Thoracic aorta endothelial cell (primary cell): ENCODE measurements around the gene MOV10L1. TPM values are rescaled to one million over a fixed set of nuclear protein-coding genes. Genes with fewer than 3 reads are reported as not detected.

Experiments used
- total RNA-seq: library from RNA; depleted of rRNA; stranded (reverse); fragments of >200 nt; gene quantifications from 2 replicates; pipeline ENCODE4 v1.2.3, GENCODE V29; 2012

Gene MOV10L1
- total RNA-seq, result 20.2 and 44.9 TPM in 2 replicates

GRCh38 chr22:50089682-50090411, at the start of gene MOV10L1:
Gene MOV10L1 (plus strand): TSS chr22:50090006. CDS start chr22:50090089, 83 bp downstream.

GRCh38 chr22:50058061-50058905, 31.5 kb upstream of the MOV10L1 start, which contains the start of gene TTLL8:
Gene TTLL8 (minus strand): TSS chr22:50058298.

GRCh38 chr22:50085211-50085972, 4.4 kb upstream of the MOV10L1 start, which contains the start of gene MLC1:
Gene MLC1 (minus strand): TSS chr22:50085426. CDS start chr22:50084902, 524 bp downstream.

GRCh38 chr22:50170453-50171318, 80.9 kb downstream of the MOV10L1 start, which contains the start of gene PANX2:
Gene PANX2 (plus strand): TSS chr22:50170731. CDS start chr22:50170731, 0 bp downstream.

GRCh38 chr22:50185375-50186087, 95.7 kb downstream of the MOV10L1 start, which contains the start of gene TRABD:
Gene TRABD (plus strand): TSS chr22:50185913. CDS start chr22:50193061, 7,148 bp downstream.

GRCh38 chr22:50200461-50201190, 110.8 kb downstream of the MOV10L1 start, which contains the start of gene SELENOO:
Gene SELENOO (plus strand): TSS chr22:50201011. CDS start chr22:50201037, 26 bp downstream.

Other genes with a start within 250 kb of the MOV10L1 start
- gene ZBED4, start 236.2 kb upstream of the MOV10L1 start, total RNA-seq, result 21.5 and 25.2 TPM in 2 replicates
- gene ALG12, start 171.6 kb upstream of the MOV10L1 start, total RNA-seq, result 9.3 and 14.1 TPM in 2 replicates
- gene CRELD2, start 171.4 kb upstream of the MOV10L1 start, total RNA-seq, result 29.4 and 42.7 TPM in 2 replicates
- 104 and 136 TPM in 2 replicates for gene PIM3, start 129.2 kb upstream of the MOV10L1 start, total RNA-seq
- 0.13 and 0.22 TPM in 2 replicates for gene IL17REL, start 77.2 kb upstream of the MOV10L1 start, total RNA-seq
- not detected in 2 replicates for gene TTLL8, start 31.7 kb upstream of the MOV10L1 start, total RNA-seq
- not detected in 2 replicates for gene MLC1, start 4.6 kb upstream of the MOV10L1 start, total RNA-seq
- gene PANX2, start 80.7 kb downstream of the MOV10L1 start, total RNA-seq, result 1.7 TPM in 2 replicates
- gene TRABD, start 95.9 kb downstream of the MOV10L1 start, total RNA-seq, result 30.6 and 36.8 TPM in 2 replicates
- gene SELENOO, start 111.0 kb downstream of the MOV10L1 start, total RNA-seq, result 18.5 and 21.0 TPM in 2 replicates
- 28.3 and 28.7 TPM in 2 replicates for gene TUBGCP6, start 155.0 kb downstream of the MOV10L1 start, total RNA-seq
- gene HDAC10, start 161.3 kb downstream of the MOV10L1 start, total RNA-seq, result 17.0 and 17.4 TPM in 2 replicates
- 40.8 and 49.9 TPM in 2 replicates for gene MAPK12, start 171.7 kb downstream of the MOV10L1 start, total RNA-seq
- 10.1 and 10.8 TPM in 2 replicates for gene MAPK11, start 180.4 kb downstream of the MOV10L1 start, total RNA-seq
- 64.2 and 73.9 TPM in 2 replicates for gene PLXNB2, start 217.6 kb downstream of the MOV10L1 start, total RNA-seq
- 1.1 and 1.7 TPM in 2 replicates for gene DENND6B, start 237.0 kb downstream of the MOV10L1 start, total RNA-seq